SKM-1 treated with dmso at 0.1 percent for 144 hours (cell line): ENCODE data around the gene TUBB4B.

Experiments
- DNase-seq: peaks from one replicate; lab custom pipeline; 2025; ENCODE audit not compliant: unreplicated experiment; lab: John Stamatoyannopoulos, UW

TUBB4B gene

DNA sequence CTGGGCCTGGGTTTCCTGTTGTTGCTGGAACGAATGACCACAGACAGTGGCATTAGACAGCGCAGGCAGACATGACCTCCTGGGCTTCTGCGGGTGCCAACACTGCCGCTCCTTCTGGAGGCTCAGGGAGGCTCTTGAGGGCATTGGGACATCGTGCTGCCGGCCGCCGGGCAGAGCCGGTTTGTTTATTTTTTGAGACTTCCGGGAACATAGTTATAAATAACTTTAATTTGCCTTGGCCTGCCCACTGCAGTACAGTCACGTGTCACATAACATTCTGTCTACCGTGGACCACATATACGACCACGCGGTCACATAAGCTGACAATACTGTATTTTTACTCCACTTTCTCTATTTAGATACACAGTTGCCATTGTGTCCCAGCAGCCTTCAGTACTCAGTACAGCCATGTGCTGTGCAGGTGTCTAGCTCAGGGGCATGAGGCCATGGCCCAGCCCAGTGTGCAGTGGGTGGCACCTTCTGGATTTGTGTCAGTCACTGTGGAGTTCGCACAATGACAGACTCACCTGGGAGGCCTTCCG is 28.2 kb downstream of the TUBB4B start:
- DNase-seq: no peak

DNA sequence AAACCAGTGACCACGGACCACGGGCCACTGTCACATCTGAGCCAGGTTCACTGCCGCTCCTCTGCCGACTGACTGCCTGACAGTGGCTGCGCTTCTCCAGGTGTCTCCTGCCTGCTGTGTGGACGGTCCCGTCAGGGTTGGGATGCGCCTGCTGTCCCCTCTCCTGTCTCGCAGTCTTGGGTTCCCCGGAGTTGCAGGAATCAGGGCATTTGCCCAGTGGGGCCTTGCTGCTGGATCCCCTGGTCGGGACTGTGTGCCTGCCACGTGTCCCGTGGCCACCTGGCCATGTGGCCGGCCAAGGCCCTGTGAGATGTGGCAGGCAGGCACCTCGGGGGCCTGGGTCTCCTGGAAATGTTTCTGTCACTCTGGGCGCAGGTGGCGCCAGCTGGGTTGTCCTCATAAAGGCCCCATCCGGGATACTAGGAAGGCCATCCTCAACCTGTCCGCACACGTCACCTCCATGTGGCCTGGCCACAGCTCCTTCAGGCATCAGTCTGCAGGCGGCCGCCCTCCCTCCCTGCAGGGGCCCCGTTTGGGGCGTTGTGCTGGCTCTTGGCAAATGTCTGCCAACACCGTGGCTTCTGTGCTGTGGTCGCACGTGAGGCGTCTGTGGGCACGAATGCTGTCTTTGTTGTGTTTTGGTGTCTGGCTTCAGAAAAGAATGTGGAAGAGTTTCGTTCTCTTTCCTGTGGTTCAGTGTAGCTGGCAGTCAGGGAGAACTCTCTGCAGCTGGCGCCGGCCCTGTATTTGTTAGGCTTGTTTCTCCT is 30.0 kb downstream of the TUBB4B start:
- DNase-seq: no peak

DNA sequence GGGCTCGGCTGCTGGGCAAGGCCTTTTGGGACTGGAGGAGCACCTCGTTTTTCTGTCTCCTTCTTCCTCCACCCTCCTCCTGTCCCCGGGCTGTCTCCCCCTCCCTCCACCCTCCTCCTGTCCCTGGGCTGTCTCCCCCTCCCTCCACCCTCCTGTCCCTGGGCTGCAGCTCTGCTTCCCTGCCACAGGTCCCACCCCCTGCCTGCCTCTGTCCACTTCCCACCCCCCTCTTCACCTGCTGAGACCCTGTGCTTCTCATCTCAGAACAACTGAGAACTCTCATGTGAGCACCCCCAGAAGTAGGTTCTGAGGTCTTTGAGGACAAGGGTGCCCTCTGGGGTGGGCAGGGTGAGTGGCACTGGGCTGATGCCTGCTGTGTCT is 30.6 kb downstream of the TUBB4B start:
- no peak for DNase-seq

DNA sequence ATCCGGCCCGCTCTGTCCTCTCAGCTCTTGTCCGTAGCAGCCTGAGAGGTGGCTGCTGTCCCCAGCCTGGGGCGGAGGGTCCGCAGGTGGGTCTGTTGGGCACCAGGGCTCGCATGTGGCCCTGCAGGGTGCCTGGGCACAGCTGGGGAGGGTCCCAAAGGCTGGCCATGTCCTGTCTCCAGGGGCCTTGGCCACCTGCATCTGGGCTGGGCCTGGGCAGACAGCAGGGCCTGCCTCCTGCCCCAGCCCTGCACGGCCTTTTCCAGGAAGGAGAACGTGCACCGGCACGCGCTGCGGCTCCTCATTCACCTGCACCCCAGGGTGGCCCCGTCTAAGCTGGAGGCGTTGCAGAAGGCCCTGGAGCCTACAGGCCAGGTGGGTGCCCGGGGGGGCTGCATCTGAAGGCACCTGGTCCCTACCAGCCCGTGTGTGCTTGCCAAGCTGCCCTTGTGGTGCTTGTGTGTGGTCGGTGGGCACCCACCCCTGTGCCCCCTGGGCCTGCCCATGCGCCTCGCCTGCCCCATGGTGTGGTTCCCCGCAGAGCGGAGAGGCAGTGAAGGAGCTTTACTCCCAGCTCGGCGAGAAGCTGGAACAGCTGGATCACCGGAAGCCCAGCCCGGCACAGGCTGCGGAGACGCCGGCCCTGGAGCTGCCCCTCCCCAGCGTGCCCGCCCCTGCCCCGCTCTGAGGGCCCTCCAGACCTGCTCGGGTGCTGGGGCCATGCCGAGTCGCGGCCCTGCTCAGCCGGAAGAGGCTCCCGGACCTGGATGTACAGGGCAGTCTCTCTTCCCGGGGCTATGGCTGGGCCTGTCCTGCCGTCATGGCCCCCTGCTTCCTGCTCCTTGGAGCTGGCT is 31.4 kb downstream of the TUBB4B start:
- no peak for DNase-seq

DNA sequence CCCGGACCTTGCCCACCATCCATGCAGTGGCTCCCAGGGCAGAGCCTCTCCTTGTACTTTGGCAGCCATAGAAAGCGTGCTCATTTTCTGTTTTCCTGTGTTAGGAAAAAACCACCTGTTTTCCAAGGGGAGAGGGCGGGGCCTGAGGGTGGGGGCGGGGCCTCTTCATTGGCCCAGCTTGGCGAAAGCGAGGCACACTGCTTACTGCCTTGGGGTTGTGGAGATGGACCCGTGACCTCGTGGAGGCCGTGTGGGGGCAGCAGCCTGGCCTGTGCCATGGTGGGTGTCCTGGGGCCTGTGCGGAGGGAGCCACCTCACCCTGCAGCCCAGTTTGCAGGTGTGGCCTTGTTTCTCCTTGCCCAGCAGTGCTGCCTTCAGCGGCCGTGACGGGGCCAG is 32.0 kb downstream of the TUBB4B start:
- no peak for DNase-seq

DNA sequence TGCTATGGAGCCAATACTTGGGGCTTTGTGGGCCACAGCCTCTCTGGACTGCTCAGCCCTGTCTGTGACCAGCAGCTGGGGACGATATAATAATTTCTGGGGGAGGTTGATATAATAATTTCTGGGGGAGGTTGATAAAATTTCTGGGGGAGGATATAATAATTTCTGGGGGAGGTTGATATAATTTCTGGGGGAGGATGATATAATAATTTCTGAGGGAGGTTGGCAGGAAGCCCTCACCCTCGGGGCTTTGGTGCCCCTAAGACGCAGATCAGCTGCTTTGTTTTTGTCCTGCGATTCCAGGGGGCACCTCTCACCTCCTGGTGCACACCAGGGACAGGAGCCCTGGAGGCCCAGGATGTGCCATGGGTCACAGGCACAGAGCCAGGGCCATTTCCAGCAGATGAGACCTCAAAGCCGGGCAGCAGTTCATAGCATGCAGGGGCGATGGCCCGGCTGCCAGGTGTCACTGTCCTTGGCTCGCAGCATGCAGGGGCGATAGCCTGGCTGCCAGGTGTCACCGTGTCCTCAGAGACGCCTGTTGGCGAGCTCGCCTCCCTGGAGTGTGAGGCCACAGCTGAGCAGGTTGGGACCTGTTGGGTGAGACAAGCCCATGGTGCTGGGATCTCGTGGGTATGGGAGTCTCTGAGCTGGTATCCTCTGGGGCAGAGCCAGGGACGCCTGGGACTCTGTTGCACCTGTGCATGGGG is 32.7 kb downstream of the TUBB4B start:
- no peak for DNase-seq

DNA sequence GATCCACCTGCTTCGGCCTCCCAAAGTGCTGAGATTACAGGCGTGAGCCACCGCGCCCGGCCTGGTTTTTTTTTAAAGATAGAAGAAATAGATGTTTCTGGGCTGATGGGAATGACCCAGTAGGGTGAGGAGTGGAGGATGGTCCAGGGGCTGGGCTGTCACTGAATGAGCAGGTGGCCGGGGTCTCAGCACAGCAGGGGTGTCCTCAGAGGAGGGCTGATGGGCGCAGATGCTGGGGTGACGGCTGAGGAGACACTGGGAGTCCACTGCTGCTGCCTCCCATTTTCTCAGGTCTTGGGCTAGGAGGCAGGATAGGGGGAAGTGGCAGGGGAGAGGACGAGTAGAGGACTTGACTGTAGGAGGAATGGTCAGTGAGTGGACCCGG is 34.1 kb downstream of the TUBB4B start:
- DNase-seq: no peak

DNA sequence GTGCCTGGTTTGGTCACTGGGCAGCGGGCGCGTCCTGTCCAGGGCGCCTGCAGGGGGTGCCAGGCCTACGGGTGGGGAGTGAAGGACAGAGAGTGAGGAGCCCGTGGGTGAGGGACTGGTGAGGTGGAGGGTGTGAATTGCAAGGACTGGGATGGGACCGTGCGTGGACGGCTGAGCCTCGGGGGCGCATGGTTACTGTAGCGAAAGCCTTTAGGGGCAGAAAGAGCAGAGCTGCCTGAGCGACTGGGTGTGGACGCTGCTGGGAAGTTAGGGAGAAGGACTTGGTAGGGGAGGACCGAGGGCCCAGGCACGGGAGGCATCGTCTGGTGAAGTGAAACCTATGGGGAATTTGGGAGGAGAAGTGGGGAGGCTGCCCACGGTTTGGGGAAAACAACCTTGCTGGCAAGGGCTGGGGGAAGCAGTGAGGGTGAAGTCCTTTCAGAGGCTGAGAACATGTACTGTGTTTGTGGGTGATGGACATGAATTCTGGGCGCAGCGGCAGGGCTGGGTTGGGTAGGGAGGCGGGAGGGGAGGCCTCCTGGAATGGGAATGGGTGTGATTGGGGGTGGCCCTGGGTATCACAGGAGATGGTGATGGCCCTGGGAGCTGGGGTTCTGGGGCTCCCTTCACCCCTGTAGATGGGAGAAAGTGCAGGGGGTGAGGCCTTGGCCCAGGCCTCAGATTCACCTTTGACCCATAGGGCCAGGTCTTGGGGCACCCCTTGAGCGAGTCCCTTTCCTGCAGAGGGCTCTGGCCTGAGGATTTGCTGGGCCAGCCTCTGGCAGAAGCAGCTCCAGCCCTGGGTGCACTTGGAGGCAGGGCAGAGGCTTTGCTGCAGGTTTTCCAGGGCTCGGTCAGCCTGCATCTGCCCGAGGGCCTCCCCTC is 34.7 kb downstream of the TUBB4B start:
- DNase-seq: no peak

DNA sequence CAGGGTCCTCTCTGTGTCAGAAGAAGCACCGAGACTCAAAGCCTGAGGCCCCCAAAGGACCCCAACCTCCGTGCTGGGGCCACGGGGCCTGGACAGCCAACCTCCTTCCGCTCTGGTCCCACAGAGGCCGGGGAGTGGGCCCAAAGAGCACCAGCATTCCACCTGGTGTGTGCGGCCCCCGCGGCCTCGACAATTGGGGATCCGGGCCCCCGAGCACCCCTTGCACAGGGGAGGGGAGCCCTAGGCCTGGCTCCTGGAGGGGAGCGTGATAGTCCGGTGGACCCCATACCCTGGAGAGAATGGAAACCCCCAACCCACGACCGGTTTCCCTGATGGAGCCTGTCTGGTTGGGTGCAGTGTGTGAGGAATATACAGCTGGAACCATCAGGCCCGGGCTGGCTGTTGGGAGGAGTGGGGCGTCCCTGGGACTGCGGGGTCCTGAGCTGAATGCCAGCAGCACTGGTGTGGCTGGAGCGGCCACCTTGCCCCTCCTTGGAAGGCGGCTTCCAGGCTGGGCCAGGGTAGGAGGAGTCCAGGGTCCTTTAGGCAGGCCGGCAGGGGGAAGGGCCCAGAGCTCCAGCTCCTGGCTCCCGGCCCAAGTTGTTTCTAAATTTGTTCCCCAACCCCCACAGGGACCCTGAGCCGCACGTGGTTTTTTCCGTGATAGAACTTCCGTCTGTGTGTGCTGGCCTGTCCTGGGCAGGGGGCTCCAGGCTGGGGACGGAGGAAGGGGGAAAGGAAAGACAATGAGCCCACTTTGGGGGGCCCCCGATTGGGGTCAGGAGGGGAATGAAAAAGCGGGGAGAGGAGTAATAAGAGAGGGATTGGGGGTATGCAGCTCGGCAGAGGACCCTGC is 35.6 kb downstream of the TUBB4B start:
- peak; percentile 72 for DNase-seq

DNA sequence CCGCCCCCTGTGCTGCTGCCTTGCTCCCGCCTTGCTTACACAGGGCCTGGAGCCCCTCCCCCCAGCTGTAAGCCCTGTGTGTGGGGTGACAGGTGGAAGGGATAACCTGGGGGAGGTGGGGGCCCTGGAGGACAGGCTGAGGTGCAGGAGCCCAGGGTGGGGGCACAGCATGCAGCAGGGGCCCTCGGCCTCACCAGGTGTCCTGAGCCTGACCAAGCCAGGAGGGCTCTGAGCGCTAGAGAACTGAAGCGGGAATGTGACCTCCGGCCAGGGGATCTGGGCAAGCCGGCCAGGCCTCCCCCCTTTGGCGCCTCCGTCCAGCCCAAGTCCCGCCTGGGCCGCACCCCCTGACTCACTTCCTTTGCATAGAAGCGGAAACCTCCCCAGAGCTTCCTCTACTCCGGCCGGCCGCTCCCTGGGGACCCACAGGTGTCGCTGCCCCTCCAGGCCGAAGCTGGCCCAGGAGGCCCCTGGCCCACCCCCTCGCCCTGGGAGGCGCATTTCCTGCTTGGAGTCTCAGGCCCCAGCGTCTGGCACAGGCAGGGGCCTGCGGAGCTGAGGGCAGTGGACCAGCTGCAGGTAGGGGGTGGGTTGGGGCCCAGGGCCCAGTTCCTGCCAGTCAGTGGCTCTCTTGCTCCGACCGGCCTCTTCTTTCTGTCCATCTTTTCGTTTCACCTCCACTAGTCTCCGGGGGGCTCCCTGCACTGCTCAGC is 36.4 kb downstream of the TUBB4B start, which contains the start of gene TOR4A:
Gene TOR4A, plus strand, starts transcription at position 398 of the 713 bp plus-strand sequence. CDS start 964 bp downstream, outside the sequence.
- DNase-seq: peak; percentile 92

DNA sequence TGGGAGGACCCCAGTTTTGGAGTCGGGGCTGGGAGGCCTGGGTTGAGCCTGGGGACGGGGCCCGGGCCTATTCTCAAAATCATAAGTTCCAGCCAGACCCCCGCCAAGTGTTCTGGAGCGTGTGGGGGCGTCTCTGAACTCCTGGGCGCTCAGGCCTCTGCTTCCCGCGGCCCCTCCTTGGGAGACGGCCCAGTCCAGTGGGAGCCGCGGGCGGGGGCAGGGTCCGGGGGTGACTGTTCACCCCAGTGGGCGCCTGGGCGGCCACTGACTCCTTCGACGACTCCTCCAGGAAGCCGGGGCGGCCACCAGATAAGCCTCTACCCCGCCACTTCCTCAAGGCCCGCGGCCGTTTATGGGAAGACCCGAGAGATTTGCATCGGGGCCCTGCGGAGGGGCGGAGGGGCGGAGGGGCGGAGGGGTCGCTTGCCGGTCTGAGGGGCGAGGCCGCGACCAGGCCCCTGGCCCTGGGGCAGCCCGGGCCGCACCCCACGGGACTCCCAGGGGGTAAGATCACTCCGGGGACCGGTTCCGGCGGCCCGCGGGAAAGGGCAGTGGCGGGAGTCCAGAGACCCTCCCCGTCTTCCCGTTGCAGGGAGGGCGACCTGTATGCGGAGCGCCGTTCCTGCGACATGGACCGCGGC is 37.1 kb downstream of the TUBB4B start:
- peak; percentile 37 for DNase-seq

DNA sequence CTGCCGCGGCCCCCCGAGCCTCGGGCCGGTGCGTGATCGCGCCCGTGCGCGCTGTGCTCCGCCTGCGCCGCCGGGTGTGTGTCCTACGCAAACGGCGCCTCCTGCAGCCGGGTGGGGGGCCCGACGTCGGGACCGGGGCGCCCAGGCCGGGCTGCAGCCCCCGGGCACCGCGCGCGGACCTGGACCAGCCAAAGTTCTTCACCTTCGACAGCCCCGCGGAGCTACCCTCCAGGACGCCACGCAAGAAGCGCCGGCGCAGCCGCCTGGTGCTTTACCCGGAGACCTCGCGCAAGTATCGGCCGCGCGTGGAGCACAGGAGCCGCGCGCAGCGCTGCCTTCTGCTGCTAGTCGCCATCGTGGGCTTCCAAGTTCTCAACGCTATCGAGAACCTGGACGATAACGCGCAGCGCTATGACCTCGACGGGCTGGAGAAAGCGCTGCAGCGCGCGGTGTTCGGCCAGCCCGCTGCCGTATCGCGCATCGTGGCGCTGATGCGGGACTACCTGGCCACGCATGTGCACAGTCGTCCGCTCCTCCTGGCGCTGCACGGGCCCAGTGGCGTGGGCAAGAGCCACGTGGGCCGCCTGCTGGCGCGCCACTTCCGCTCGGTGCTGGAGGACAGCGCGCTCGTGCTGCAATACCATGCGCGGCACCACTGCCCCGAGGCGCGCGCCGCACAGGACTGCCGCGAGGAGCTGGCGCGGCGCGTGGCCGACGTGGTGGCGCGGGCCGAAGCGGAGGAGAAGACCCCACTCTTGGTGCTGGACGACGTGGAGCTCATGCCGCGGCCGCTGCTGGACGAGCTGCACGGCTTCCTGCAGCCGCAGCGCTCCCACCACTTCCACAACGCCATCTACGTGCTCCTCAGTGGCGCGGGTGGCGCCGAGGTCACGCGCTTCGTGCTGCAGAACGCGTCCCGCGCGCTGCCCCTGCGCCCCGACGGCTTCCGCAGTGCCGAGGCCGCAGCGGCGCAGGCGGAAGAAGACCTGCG is 37.9 kb downstream of the TUBB4B start:
- no peak for DNase-seq

DNA sequence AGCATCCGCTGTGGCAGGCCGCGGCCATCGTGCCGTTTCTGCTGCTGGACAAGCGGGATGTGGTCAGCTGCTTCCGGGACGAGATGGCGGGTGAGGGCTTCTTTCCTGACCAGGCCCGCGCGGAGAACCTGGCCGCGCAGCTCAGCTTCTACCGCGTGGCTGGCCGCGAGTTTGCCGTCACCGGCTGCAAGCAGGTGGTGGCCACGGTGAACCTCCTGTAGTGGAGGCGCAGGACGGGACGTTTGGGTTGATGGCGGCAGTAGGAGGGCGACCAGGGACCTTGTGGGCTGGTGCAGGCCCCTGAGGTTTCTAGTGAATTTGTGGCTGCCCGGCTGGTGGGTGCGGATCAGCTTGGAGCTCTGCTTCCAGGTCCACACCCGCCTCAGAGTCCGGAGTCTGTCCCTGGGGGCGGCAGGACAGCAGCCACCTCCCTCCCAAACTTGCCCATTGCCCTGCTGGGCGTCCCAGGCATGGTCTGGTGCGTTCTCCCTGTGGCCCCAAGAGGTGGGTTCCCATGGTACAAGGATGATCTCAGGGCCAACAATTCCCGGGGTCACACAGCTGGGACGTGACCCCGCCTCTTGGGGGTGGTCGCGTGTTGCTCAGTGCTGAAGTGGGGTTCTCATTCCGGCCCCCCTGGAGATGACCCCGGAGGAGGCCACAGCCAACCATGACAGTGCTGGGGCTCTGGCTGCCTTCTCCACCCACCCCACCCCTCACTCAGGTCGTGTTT is 38.8 kb downstream of the TUBB4B start:
- DNase-seq: no peak

DNA sequence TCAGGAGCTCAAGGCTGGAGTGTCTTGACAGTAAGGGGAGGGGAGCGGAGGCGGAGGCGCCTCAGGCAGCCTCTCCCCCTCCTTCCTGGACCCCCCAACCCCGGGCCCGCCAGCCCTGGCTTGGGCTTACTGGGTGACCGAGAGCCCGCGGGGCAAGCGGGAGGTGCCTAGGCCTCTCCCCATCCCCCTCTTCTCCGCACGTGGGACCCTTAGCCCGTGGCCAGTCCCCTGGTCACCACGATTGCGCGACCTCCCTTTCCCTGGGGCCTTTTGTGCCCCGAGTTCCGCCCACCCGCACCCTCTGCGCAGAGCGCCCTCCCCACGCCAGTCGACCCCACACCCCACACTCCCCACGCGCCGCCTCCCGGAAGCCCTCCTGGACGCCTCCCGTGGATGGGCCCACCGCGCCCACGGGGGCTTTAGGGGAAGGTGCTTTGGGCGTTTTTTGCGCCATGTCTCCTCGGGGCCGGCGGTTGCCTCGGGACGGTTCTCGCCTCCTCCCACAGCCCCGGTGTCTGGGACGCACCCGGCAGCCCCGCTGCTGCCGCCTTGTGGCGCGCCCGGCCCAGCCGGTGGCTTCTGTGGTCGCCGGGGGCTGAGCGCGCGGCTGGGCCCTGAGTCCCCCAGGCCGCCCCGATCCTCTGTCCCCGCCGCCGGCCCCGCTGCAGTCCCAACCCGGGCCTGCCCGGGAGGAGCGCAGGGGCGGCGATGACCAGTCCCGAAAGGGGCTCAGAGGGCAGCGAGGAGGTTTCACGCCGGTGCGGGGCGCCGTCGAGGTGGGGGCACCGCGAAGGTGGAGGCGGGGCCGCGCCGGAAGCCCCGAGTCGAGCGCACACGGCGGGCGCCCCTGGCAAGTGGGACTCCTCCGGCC is 39.6 kb downstream of the TUBB4B start:
- no peak for DNase-seq

DNA sequence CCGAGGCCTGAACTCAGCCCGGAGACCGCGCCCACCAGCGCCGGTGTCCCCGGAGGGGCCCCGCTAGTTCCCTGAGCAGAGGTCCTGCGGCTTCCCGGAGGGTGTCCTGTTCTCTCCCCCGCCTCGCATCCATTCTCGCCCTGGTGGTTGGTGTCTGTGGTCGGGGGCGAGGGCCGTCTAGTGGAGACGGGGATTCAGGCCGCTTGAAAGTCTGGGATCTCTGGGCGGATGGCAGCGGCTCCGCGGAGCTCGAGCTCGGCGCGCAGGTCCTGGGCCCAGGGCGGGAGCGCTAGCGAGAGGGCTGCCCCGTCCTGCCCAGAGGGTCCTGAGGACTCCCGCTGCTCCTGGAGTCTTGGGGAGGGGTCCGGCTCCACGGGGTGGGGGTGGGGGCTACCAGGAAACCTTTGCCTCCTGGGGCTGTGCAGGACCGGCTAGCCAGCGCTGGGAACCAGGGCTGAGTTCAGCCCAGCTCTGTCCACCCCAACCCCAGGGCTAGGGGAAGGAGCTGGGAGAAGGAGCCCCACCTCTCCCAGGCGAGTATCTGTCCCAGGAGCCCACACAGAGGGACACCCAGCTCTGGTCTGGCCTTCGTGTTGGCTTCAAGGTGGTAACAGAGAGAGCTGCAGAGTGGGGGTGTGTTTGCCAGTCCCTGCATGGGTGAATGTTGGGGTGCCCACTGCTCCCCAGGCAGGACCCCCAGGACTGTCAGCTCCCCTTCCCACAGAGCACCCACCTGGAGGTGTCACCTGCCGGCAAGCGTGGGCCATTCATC is 40.4 kb downstream of the TUBB4B start:
- DNase-seq: no peak
